T1000 (cell line): ENCODE results near the gene MARS1.
"Not testable (repeated sequence)": the region's sequence is repeated elsewhere in the genome, so short reads cannot be mapped to it uniquely, and the experiment has no call there.

Experiments
- DNase-seq: peaks from one replicate; lab custom pipeline; 2025; ENCODE audit warnings: mixed read lengths; lab: John Stamatoyannopoulos, UW

The MARS1 gene

GRCh38 chr12:57495051-57495701, 7.3 kb downstream of the MARS1 start:
- DNase-seq = not testable (repeated sequence)

- no peak for DNase-seq
Observed at GRCh38 chr12:57496822-57497221, 9.0 kb downstream of the MARS1 start.

DNA sequence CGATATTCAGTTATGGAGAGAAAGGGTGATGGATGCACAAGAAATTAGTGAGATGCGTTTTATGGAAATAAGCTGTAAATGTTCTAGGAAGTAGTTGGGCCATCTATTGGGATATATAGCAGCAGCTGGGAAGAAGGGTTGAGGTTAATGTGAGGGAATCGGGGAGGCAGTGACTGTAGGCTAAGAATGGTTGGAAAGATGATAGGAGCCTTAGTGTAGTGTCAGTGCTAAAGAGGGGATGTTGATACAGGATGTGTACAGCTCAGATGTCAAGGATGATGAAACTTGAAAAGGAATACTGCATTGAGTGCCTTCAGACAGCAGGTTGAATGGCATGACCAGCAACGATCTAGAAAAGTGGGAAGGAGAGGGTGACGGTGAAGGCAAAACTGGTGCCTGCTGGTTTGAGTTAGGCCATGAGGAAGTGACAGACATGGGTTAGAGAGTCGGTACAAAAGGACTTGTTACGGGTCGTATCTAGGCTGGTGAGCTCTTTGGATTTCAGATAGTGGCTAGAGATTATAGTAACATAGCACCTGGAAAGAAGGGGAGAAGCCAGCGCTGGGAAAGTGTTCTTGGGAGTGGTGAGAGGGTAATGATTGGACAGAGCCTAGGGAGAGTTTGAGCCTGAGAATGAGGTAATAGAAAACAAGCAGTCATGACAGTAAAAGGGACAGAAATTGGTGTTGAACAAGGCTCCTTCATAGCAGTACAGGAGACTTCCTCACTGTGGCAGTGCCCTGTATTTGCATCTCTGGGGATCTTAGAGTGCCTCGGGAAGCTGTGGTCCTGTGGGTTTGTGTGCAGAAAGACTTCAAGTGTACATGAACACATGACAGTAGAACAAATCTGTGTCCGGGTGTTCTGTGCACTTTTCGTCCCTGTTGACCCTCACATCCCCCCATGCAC, 9.6 kb downstream of the MARS1 start:
- no peak for DNase-seq

- DNase-seq = no peak
Observed at GRCh38 chr12:57498132-57498502, 10.2 kb downstream of the MARS1 start.

DNA sequence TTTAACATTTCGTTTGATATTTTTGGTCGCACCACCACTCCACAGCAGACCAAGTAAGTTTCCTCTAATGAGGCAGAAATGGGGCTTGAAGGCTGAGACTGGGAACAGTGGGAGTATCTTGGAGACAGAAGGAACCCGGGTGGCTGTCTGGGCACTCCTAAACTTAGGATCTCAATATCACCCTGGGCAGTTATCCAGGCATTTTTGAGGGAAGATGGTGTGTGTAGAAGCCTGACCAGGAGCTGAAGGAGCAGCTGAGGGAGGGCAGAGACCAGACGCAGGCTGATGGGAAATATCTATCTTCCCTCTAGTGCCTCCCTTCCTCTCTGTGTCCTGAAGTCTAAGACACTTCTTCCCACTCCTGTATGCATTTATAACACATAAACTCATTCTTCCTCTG, 10.7 kb downstream of the MARS1 start:
- DNase-seq = no peak

- DNase-seq = no peak
Observed at GRCh38 chr12:57500213-57500612, 12.3 kb downstream of the MARS1 start.

DNA sequence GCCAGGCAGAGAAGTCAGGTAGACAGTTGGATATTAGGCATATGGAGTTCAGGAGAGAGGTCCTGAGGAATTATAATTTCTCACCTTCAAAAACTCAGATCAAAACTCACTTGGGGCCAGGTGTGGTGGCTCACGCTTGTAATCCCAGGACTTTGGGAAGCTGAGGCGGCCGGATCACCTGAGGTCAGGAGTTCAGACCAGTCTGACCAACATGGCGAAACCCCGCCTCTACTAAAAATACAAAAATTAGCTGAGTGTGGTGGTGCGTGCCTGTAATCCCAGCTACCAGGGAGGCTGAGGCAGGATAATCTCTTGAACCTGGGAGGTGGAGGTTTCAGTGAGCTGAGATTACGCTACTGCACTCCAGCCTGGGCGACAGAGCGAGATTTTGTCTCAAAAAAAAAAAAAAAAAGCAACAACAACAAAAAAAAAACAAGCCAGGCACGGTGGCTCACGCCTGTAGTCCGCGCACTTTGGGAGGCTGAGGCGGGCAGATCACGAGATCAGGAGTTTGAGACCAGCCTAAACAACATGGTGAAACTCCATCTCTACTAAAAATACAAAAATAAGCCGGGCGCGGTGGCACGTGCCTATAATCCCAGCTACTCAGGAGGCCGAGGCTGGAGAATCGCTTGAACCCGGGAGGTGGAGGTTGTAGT, 14.6 kb downstream of the MARS1 start:
- not testable (repeated sequence) for DNase-seq

GRCh38 chr12:57506541-57506940, 18.7 kb downstream of the MARS1 start:
- DNase-seq = not testable (repeated sequence)

GRCh38 chr12:57507796-57508195, 19.9 kb downstream of the MARS1 start:
- not testable (repeated sequence) for DNase-seq

GRCh38 chr12:57511161-57511560, 23.3 kb downstream of the MARS1 start:
- no peak for DNase-seq

- no peak for DNase-seq
Observed at GRCh38 chr12:57511588-57512325, 23.9 kb downstream of the MARS1 start.

DNA sequence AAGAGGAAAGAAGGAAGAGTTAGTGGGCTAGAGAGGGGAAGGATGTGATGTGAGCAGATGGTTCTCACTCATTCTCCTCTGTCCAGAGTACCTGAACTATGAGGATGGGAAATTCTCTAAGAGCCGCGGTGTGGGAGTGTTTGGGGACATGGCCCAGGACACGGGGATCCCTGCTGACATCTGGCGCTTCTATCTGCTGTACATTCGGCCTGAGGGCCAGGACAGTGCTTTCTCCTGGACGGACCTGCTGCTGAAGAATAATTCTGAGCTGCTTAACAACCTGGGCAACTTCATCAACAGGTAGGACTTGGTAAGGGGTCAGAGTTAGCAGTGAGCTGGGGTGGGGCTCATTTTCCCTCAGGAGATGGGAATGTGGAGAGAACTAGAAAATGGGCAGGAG, 24.8 kb downstream of the MARS1 start:
- DNase-seq = no peak

GRCh38 chr12:57513266-57513665, 25.4 kb downstream of the MARS1 start:
- no peak for DNase-seq

DNA sequence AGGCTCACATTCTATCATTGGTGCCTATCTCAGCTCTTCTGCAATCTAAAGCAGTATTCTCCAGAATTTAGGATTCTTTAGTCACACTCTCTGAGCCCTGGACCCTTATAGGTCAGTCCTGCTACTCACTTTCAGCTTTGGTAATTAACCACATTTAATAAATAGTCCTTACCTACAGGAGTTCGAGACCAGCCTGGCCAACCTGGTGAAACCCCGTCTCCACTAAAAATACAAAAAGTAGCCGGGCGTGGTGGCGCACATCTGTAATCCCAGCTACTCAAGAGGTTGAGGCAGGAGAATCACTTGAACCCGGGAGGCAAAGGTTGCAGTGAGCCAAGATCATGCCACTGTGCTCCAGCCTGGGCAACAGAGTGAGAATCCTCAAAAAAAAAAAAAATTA, 25.8 kb downstream of the MARS1 start:
- DNase-seq = not testable (repeated sequence)

DNA sequence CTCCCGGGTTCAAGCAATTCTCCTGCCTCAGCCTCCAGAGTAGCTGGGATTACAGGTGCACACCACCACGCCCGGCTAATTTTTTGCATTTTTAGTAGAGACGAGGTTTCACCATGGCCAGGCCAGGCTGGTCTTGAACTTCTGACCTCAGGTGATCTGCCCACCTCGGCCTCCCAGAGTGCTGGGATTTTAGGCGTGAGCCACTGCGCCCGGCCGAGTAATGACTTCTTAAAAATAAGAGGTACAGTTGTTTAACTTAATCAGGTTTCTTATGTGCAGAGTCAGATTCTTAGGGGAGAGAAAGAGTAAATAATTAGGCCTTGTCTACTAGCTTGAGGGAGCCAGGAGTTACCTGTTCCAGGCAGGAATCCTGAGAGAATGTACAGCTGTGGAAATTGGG, 26.4 kb downstream of the MARS1 start:
- DNase-seq = not testable (repeated sequence)

- DNase-seq = no peak
Observed at GRCh38 chr12:57514720-57515407, 27.0 kb downstream of the MARS1 start.

DNA sequence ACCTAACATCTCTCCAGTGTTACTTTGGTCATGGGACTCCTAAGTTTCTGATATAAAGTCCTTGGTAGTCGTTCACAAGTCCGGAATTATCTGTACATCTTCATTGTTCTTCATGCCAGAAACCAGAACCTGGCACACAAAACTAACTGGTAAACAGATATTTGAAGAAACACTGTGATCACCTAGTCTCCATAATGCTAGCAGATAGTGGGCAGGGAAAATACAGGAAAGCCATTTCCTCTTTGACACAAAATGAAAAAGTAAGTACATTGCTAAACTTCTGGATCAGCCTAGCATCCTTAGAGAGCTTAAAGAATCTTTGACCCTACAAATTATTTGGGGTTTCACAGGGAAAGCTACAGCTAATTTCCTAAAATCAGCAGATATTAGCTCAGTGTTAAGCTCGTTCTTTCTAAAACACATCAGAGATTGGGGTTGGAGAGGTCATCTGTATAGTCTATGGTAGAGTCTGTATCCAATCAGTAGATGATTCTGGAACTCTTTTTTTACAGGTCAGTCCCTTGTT, 27.6 kb downstream of the MARS1 start:
- no peak for DNase-seq

GRCh38 chr12:57515934-57516541, 28.2 kb downstream of the MARS1 start:
- no peak for DNase-seq

- DNase-seq = no peak
Observed at GRCh38 chr12:57516617-57517153, 28.8 kb downstream of the MARS1 start.

DNA sequence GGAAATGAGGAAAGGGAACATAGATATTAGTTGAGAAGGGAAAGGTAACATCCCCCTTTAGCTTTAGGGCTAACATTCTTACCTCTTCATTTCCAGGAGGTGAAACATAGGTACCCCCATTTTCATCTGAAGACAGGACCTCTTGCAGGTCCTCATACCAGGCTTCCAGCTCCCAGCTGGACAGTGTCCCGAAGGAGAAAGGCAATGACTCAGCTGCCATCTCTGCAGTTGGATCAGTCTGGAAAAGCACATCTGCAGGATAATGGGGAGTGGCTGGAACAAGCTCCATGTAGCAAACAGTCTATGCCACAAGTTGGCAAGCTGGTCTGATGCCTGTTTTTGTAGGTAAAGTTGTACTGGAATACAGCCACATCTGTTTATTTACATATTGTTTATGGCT, 29.3 kb downstream of the MARS1 start:
- DNase-seq = no peak

DNA sequence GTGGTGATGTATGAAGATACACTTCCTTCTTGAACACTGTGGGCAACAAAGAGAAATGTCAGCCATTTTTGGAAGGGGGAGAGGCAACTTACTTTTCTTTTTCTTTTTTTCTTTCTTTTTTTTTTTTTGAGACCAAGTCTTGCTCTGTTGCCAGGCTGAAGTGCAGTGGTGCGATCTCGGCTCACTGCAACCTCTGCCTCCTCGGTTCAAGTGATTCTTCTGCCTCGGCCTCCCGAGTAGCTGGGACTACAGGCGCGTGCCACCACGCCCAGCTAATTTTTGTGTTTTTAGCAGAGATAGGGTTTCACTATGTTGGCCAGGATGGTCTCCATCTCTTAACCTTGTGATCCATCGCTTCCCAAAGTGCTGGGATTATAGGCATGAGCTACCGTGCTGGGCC, 29.9 kb downstream of the MARS1 start:
- DNase-seq = not testable (repeated sequence)
